ENCODE data around the gene PLCB2.

- TF ChIP-seq POLR2A (IDR thresholded peaks at IDR 0.05; ENCODE audit: low read length) (no peak), GATA1 (IDR thresholded peaks at IDR 0.05; ENCODE audit: low read depth, low read length) (no peak)
Observed at GRCh38 chr15:40316931-40317330, 9.2 kb upstream of the PLCB2 start.

Measured in erythroblast (primary cell).